Stimulated activated CD8-positive, alpha-beta memory T cell treated with anti-CD3 and anti-CD28 coated beads, Interleukin-15, amount 100 ng/mL, for 48 hours (primary cell): ENCODE data around the gene GSDME.

Experiments
- DNase-seq, 2 donors: peaks; one replicate each; pipeline ENCODE4 v3.0.0-alpha.2; 2020; ENCODE audit warnings: low read depth in 2 of 2

The GSDME gene

DNA sequence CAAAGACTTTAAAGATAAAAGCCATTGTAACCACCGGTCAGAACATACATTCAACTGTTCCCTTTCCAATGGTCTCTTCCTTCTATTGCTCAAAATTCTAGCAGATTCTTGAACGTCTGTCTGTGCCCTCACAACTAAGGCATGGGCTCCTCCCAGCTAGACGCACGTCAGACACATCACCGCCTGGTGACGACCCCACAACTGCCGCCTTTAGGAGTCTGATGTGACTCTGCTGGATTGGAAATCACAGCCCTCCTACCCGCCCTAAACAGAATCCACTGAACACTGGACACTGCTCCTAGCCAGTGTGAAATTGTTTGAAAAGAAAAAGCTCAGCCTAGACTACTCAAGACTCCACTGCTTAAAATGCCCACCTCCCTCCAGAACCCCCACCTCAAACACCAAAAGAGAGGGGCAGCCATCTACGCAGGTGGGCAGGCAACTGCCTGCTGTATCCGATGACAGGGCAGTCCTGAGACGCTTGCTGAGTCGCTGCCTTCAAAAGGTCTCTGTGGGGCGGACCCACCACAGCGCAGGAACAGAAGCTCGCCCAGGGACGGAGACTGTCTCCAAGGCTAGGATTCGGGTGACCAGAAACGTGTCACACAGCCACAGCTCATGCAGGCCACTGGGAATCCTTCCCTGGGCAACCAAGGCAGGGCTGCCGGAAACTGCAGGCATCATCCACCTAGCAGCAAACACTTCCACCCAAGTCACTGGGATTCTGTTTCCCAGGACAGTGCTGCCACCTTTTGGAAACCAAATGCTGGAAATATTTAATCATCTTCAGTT, 34.7 kb downstream of the GSDME start:
- no peak for DNase-seq

GRCh38 chr7:24721481-24722001, 35.7 kb downstream of the GSDME start:
- DNase-seq: no peak

DNA sequence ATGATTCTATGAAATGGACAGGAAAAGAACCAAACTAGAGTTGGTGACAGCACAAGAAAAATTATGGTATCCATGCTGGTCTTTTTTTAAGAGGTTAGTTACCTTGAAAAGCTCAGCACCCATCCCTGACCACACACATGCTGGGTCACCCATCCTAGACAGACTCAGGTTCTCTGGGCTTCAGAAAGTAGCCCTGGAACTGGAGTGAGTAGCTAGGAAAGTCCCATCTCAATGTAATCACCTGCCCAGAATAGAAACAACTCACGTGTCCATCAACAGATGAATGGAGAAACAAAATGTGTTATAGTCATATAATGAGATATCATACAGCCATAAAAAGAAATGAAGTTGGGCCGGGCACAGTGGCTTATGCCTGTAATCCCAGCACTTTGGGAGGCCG, 37.0 kb downstream of the GSDME start:
- no peak for DNase-seq

DNA sequence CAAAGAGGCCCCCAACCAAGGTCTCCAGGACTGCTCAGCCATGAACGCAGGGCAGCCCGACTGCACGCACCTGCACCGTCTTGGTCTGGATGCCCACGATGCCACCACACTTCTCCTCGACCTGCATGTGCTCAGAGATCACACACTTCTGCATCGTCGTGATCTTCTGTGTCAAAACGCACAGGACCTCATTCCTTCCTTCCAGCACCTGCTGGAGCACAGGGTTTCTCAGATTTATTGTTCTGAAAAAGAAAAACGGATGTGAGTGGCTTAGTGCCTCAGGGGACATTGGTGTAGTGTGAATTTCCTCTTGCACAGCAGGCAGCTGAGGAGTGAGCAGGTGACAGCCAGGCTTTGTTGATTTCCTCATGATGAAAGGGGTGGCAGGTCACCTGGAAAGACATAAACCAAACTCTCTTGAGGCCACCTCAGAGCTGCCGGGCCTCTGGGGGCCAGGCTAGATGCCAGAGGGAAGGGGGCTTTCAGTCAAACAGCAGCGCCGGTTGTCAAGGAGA, 38.2 kb downstream of the GSDME start:
- no peak for DNase-seq

DNA sequence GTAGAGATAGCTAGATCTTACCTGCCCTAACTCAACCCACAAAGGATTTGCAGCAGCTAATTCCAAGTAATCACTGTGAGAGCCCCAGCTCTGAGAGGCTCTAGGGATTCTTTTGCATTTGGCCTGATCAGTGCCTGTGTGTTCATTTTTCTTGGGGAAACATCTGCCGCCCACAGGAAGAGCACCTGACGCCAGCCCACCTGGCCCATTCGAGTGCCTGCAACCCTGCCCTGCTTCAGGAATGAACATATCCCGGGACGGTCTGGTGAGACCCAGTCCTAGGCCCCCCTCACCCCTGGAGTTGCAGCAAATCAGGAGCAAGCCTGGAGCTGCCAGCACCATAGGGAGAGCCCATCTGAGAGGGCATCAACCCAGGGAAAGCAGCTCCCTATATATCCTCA, 38.8 kb downstream of the GSDME start:
- no peak for DNase-seq

- no peak for DNase-seq
These were observed 39.5 kb downstream of the GSDME start for GRCh38 chr7:24717694-24718320.

GRCh38 chr7:24717247-24717622, 40.0 kb downstream of the GSDME start:
- no peak for DNase-seq

- no peak for DNase-seq
These were observed 40.6 kb downstream of the GSDME start for GRCh38 chr7:24716480-24717246.

DNA sequence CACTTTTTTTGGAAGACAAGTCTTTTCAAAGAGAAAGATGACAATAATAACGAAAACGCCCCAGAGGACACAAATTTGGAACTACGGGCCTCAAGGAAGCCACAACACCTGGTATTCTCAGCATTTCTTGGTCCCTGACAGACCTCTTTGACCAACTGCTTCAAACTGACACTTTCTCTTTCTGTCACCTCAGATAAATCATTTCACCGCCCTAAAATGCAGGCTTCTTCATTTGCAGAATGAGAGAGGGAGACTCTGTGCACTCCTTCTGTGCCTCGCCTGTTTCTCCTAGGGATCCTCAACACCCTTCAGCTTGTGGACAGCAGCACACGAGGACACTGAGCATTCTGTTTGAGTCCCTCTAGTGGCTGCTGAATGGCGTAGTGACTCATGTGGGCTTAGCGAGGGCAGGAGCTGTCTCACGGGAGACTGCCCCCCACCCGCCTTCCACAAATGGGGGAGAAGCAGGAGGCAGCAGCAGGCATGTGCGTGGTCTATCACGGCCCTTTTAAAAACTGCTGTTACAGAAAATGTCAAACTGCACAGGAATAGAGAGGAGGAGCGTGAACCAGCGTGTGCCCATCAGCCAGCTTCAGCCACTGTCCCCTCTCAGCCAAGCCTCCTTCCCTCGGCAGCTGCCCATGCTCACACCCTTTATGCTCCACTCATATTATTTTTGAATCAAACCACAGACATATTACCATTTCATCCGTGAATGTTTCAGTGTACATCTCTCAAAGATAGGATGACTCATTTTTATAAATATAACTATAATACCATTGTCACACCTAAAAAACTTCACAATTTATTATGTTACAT, 41.4 kb downstream of the GSDME start:
- no peak for DNase-seq

- no peak for DNase-seq
These were observed 42.1 kb downstream of the GSDME start for GRCh38 chr7:24715171-24715570.

GRCh38 chr7:24714676-24715010, 42.6 kb downstream of the GSDME start:
- DNase-seq: no peak

DNA sequence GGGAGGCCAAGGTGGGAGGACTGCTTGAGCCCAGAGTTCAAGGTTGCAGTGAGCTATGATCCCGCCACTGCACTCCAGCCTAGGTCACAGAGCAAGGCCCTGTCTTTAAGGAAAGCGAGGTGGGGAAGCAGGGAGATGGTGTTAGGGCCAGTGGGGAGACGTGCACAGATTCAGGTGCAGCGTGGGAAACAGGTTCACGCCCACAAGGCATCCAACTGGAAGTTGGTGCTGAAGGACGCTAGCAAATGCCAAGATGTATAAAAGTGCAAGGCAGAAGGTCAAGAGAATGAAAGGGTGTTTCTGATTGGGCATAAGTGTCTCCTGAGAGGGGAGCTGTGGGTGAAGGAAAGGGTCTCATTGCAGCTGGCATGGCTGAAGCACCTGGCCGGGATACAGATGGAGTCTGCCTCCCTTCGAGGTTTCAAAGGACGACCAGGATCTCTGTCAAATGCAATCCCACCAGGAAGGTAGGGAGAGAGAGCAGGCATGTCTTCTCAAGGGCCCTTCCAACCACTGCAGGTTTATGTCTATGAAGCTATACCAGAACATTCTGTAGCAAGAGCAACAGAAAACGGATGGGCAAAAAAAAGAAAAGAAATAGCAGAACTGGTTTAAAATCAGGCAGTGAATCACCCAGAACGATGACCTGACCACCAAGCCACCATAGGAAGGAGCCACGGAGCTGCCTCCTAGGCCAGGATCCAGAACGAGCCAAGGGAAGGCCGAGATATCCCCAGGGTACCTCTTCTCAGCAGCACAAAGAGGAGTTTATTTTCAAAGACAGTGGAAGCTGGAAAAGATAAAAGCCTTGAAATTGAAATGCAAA, 43.2 kb downstream of the GSDME start:
- no peak for DNase-seq

GRCh38 chr7:24713039-24713793, 44.0 kb downstream of the GSDME start:
- DNase-seq: no peak

DNA sequence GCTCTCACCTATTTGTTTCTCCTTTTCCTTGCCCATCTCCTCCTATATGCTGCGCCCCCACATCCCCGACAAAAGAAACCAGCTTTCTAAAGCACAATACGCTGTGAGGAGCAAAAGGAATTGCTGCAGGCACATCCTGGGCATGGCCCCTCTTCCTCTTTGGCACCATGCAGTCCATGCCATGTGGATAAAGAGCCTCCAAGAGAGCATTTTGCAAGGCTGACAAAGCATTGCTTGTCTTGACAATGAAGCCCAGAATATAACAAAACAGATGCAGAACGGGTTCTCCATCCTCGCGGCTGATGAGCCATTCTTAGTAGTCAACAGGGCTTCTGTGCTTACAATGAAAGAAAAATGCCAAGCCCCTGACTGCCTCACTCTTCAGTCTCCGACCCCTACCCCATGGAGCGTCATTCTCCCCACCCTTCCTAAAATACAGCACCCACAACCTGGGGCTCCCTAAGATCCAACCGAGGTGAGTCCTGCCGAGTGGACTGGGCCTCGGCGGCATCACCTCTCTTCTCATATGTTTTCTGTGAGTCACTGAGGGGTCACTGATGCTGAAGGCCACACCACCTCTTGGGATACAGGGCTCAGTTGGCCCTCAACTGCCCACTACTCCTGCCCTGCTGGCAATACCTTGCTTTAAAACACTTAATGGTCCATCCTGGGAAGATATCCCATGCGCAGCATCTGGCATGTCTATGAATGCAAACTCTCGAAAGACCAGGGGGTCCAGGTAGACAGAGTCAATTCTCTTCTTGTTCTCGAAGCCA, 47.5 kb downstream of the GSDME start:
- DNase-seq: no peak

GRCh38 chr7:24709051-24709450, 48.2 kb downstream of the GSDME start:
- no peak for DNase-seq

DNA sequence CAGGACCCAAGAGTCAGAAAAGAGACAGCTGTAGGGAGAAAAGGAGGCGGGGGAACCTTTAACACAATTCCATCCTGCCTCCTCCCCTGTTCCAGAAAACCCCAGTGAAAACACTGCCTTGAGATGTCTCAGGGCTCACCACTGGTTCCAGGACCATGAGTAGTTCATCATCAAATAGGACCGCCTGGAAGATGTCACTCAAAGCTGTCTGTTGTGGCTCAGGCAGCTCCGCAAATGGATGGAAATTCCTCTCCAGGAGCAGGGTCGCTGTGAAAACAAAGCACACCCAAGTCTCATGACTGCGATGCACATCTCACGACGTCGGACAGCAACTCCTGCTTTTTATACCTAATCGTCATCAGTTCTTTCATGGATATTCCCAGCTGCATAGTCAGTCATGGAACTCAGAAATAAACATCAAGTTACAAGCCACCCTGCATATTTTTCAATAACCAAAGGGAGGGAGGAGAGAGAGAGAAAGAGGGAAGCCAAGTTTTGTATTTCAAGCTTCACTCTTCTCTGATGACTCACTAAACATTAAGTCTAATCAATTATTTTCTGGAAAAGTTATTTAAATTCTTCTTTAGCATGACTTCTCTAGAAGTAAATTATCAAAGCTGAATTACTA, 49.2 kb downstream of the GSDME start:
- no peak for DNase-seq

DNA sequence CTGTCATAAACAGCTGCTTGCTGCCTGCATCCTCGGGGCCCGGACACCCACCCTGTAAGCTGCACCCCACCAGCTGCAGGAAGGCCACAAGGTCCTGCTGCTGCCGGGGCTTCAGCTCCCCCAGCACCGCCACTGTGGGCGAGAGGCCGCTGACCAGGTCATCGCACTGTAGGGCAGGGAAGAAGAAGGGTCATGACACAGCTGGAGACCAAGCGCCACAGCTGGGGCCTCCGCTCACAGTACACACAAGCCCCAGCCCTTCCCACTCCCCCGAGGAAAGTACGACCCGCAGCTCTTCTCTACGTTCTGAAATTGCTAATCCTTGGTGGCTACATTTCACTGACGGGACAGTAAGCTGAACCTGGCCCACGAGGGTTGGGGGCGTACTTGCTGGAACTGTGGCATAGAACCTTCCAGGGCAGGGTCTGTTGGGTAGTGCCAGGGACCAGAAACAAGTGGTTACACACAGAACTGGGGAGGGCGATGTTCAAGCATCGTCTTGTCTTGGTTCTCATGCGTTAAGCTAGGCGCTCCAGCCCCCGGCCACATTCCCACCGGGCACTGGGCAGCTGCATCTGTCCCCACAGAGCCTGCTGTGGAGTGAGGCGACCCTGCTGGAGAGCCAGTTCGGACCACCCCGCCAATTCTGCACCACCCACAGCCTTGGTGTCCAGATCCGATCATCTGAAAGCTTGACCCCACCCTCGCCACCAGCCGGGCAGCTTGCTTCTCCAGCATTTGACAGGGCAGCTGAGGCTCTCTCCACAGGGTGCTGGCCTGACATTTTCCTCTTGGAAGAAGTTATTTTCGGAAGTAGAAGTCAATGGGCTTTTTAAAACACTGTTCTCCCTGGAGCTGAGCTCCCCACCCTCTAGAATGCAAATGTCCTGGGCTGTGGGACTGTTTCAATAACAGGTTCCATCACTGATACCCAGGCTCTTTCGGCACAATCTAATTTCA, 50.8 kb downstream of the GSDME start:
- no peak for DNase-seq
